Activated CD8-positive, alpha-beta memory T cell treated with anti-CD3 and anti-CD28 coated beads for 48 hours (primary cell): ENCODE measurements around the gene SLC12A7.

Experiments used
- DNase-seq, 3 experiments: peaks; one replicate each; pipeline ENCODE4 v3.0.0-alpha.2; 2020; ENCODE audit warnings: low read depth in 2 of 3, low spot score in 2 of 3

Gene SLC12A7

GRCh38 chr5:1080432-1080831, 31.4 kb downstream of the SLC12A7 start:
- no peak for DNase-seq

- DNase-seq: no peak
Measured at GRCh38 chr5:1079961-1080360, 31.9 kb downstream of the SLC12A7 start.

GRCh38 chr5:1079486-1079885, 32.4 kb downstream of the SLC12A7 start:
- no peak for DNase-seq

GRCh38 chr5:1078851-1079250, 33.0 kb downstream of the SLC12A7 start:
- no peak for DNase-seq

- DNase-seq: no peak
Measured at GRCh38 chr5:1078206-1078605, 33.7 kb downstream of the SLC12A7 start.

- no peak for DNase-seq
Measured at GRCh38 chr5:1077491-1078020, 34.3 kb downstream of the SLC12A7 start.

GRCh38 chr5:1077026-1077425, 34.8 kb downstream of the SLC12A7 start:
- no peak for DNase-seq

GRCh38 chr5:1076406-1076805, 35.5 kb downstream of the SLC12A7 start:
- no peak for DNase-seq

- DNase-seq: no peak
Measured at GRCh38 chr5:1075931-1076330, 35.9 kb downstream of the SLC12A7 start.

GRCh38 chr5:1075555-1075881, 36.3 kb downstream of the SLC12A7 start:
- DNase-seq: no peak

- no peak for DNase-seq
Measured at GRCh38 chr5:1074816-1075554, 36.9 kb downstream of the SLC12A7 start.

- no peak for DNase-seq
Measured at GRCh38 chr5:1074226-1074625, 37.6 kb downstream of the SLC12A7 start.

- DNase-seq: no peak
Measured at GRCh38 chr5:1073239-1074102, 38.4 kb downstream of the SLC12A7 start.

GRCh38 chr5:1069720-1070088, 42.2 kb downstream of the SLC12A7 start:
- DNase-seq: no peak

- no peak for DNase-seq
Measured at GRCh38 chr5:1068895-1069719, 42.8 kb downstream of the SLC12A7 start.

GRCh38 chr5:1068204-1068894, 43.5 kb downstream of the SLC12A7 start:
- DNase-seq: no peak

- DNase-seq: no peak
Measured at GRCh38 chr5:1067141-1068121, 44.4 kb downstream of the SLC12A7 start.

GRCh38 chr5:1066676-1067075, 45.2 kb downstream of the SLC12A7 start:
- DNase-seq: no peak

GRCh38 chr5:1065891-1066650, 45.8 kb downstream of the SLC12A7 start:
- DNase-seq: no peak
